AG04449 (cell line): ENCODE measurements around the gene MRPL51.

Source experiments
- CTCF ChIA-PET: fragments of 350-600 bp; formaldehyde crosslinking; extraction: SDS; loops from one replicate; lab custom pipeline; 2021; ENCODE audit warnings: antibody characterized with exemption; lab: Yijun Ruan, JAX
- POLR2A ChIA-PET: fragments of 400-600, 350-600 bp; formaldehyde crosslinking; extraction: SDS; loops from one replicate; lab custom pipeline; 2020; ENCODE audit warnings: antibody characterized with exemption, inconsistent platforms; lab: Yijun Ruan, JAX
- DNase-seq: peaks from one replicate; pipeline ENCODE4 v3.0.0-alpha.2; 2010; ENCODE audit warnings: low read depth, low spot score
- H3K4me3 ChIP-seq: 2 replicates; pipeline ENCODE4 v1.5.1; 2011; ENCODE audit warnings: low read depth, mild to moderate bottlenecking, control low read depth, low read length
- TF ChIP-seq, protein P1 (sequence below): IDR thresholded peaks from one replicate; pipeline ENCODE4 v1.5.1; 2011; ENCODE audit warnings: mild to moderate bottlenecking, moderate library complexity, low read length, control low read depth, inconsistent platforms; ENCODE audit not compliant: insufficient read depth; ENCODE audit errors: missing control alignments

MRPL51 gene

DNA sequence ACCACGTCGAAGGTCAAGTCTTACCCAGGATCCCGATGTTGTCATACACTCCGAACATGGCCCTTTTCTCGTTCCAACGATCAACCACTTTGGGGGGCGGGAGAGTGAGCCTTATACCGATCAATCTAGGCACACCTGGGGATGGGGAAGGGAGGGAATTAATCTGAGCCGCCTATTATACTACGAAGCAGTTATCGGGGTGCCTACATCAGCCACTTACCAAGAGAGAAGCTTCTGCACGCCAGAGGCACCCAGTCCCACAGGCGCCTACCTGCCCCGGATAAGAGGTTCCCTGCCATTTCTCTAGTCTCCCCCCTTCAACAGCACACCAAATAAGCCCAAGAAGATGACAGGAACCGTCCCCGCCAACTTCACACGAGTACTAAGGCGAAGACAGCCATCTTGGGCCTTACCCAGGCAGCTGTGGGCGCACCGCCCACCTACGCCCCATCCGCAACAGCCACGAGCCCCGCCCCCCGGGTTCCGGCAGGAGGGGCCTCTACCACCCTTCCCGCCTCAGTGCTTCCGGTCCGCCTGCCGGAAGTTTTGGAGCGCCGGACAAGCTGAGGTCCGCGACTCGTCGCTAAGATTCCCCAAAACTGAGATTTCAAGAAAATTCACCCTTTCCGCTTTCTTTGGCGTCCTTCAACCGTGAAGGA, at the start of gene MRPL51:
Gene MRPL51 (minus strand): TSS at position 425 of the 659 bp plus-strand sequence. CDS start 126 bp downstream, at position 299.
- DNase-seq = peak; percentile 51
- CTCF ChIA-PET = interaction anchor here (0.7 to 2.9 kb wide), 10 partner anchors 8 to 68 kb away, joined by 3 to 14 read pairs (median 3); no protein-coding TSS in a partner anchor
- H3K4me3 ChIP-seq = peak within 1 kb of the TSS; percentile 97
- TF ChIP-seq, protein P1, sequence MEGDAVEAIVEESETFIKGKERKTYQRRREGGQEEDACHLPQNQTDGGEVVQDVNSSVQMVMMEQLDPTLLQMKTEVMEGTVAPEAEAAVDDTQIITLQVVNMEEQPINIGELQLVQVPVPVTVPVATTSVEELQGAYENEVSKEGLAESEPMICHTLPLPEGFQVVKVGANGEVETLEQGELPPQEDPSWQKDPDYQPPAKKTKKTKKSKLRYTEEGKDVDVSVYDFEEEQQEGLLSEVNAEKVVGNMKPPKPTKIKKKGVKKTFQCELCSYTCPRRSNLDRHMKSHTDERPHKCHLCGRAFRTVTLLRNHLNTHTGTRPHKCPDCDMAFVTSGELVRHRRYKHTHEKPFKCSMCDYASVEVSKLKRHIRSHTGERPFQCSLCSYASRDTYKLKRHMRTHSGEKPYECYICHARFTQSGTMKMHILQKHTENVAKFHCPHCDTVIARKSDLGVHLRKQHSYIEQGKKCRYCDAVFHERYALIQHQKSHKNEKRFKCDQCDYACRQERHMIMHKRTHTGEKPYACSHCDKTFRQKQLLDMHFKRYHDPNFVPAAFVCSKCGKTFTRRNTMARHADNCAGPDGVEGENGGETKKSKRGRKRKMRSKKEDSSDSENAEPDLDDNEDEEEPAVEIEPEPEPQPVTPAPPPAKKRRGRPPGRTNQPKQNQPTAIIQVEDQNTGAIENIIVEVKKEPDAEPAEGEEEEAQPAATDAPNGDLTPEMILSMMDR = no peak
- POLR2A ChIA-PET = interaction anchor here (0.6 to 1.8 kb wide), 8 partner anchors 14 to 65 kb away, joined by 3 to 25 read pairs (median 4); partner anchors contain the start of genes GAPDH and VAMP1

DNA sequence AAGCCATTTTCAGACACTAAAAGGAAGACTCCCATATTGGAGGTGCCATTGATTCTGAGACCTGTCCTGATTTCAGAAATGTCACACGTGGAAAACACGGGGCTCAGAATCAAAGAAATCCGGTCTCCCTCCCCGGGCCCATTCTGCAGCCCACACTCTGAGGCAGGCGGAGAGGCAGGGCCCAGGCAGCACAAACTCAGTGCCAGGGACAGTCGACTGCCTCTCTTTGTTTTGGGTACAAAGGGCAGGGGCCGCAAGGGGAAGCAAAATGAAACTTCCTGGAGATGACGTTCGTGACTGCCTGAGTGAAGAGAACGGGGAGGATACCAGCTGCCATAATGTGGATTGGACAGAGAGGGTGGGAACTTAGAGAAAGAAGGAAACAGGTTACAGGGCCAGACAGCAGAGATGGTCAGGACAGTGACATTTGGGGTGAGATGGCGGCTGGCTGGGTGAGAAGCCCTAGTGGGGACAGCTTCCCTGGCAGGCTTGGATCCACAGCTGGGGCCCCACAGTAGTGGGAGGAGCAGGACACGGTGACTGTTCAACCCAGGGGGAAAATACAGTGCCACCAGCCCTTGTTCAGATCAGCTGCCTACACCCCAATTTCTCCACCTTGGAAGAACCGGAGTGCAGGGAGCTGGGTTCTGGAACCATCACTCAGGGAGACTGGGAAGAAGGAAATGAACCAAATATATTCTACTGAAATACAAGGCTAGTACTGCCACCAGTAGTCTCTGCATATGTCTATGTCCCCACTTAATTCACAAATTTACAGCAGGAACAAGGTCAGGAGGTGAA, 49.3 kb upstream of the MRPL51 start:
- no peak for DNase-seq

GRCh38 chr12:6541371-6542165, 48.5 kb upstream of the MRPL51 start:
- TF ChIP-seq, protein P1 = no peak
- POLR2A ChIA-PET = interaction anchor here (0.6 to 8.1 kb wide), 3 partner anchors 9 to 20 kb away, joined by 3 to 359 read pairs (median 5); partner anchors contain the start of gene IFFO1
- H3K4me3 ChIP-seq = no peak overlapping the region
- no peak for DNase-seq
- CTCF ChIA-PET = interaction anchor here (8.6 kb wide), 1 partner anchor 10 kb away, joined by 235 read pairs; the partner anchor contains the start of gene IFFO1

More for the DNA sequence above, 49.3 kb upstream of the MRPL51 start:
- TF ChIP-seq, protein P1 = no peak
- no peak overlapping the region for H3K4me3 ChIP-seq
- CTCF ChIA-PET = interaction anchor here (1.2 to 8.6 kb wide), 3 partner anchors 10 to 12 kb away, joined by 3 to 235 read pairs (median 3); partner anchors contain the start of gene IFFO1
- POLR2A ChIA-PET = no interaction called here

DNA sequence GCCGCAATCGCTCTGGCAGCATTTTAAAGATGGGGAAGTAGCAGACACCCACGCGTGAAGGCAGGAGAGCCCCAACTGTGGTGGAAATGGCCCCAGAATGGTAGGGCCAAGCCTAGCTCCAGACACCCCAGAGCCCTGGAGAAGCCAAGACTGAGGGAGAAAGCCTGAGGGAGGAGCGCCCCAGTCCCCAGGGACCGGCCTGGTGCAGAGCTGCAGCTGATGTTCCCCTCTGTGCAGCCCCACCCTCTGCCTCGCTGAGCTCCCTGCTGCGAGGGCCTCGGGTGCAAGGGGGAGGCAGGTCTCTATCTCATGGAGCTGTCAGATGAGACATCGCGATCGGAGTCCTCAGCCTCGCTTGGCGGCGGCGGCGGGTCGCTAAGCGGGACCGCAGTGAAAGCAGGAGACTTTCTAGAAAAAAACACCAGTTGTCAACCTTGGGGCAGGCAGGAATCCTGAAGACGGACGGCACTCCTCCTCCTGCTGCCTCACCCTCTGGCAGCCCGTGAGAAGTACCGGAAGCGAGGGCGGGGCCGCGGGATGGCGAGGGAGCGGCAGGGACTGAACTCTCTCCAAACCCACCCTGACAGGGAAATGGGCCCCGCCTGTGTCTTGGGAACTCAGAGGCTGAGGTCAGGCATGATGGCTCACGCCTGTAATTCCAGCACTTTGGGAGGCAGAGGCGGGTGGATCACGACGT, 47.3 kb upstream of the MRPL51 start:
- ChIA-PET CTCF (interaction anchor here (0.9 to 8.6 kb wide), 5 partner anchors 11 to 116 kb away, joined by 3 to 235 read pairs (median 3); partner anchors contain the start of gene IFFO1), POLR2A (interaction anchor here (1.0 to 8.1 kb wide), 6 partner anchors 8 to 404 kb away, joined by 3 to 359 read pairs (median 5); partner anchors contain the start of genes C12orf57, IFFO1 and RNU7-1)
- TF ChIP-seq, protein P1 = peak; percentile 7
- H3K4me3 ChIP-seq = peak overlapping the region; percentile 10; the same call in 1 of the 2 replicates
- no peak for DNase-seq

GRCh38 chr12:6539707-6540134, 46.7 kb upstream of the MRPL51 start:
- TF ChIP-seq, protein P1 = no peak
- 0 out of 2 replicates have a peak overlapping the region, but pooled peaks have one; percentile 6 for H3K4me3 ChIP-seq
- DNase-seq = no peak
- CTCF ChIA-PET = interaction anchor here (0.6 to 8.6 kb wide), 6 partner anchors 10 to 116 kb away, joined by 3 to 235 read pairs (median 3); partner anchors contain the start of gene IFFO1
- POLR2A ChIA-PET = interaction anchor here (1.0 to 8.1 kb wide), 9 partner anchors 11 to 404 kb away, joined by 3 to 359 read pairs (median 5); partner anchors contain the start of genes C12orf57, CDCA3, IFFO1 and MRPL51
